ENCODE data around the gene NLGN1.

Gene NLGN1

GRCh38 chr3:174318181-174318580, 920.6 kb downstream of the NLGN1 start:
- DNase-seq: no peak

GRCh38 chr3:174321548-174321947, 924.0 kb downstream of the NLGN1 start:
- DNase-seq: no peak

GRCh38 chr3:174322789-174323188, 925.2 kb downstream of the NLGN1 start:
- DNase-seq: no peak

GRCh38 chr3:174325171-174325570, 927.6 kb downstream of the NLGN1 start:
- DNase-seq: no peak

- DNase-seq: no peak
Measured at GRCh38 chr3:174325834-174326700, 928.5 kb downstream of the NLGN1 start.

GRCh38 chr3:174329321-174329720, 931.8 kb downstream of the NLGN1 start:
- DNase-seq: no peak

GRCh38 chr3:174330303-174330702, 932.8 kb downstream of the NLGN1 start:
- no peak for DNase-seq

- peak; percentile 57 for DNase-seq
Measured at GRCh38 chr3:174331095-174331800, 933.7 kb downstream of the NLGN1 start.

GRCh38 chr3:174332391-174332790, 934.8 kb downstream of the NLGN1 start:
- no peak for DNase-seq

- no peak for DNase-seq
Measured at GRCh38 chr3:174333640-174334039, 936.1 kb downstream of the NLGN1 start.

- no peak for DNase-seq
Measured at GRCh38 chr3:174334111-174334510, 936.6 kb downstream of the NLGN1 start.

GRCh38 chr3:174335324-174335723, 937.8 kb downstream of the NLGN1 start:
- DNase-seq: no peak

GRCh38 chr3:174335910-174336309, 938.4 kb downstream of the NLGN1 start:
- no peak for DNase-seq

Data from OCI-M1 (cell line).